ENCODE results near the gene NEU3.
"Not testable (repeated sequence)": the region's sequence is repeated elsewhere in the genome, so short reads cannot be mapped to it uniquely, and the experiment has no call there.

NEU3 gene

GRCh38 chr11:74978041-74978440 lies 10.7 kb upstream of the NEU3 start:
- Histone ChIP-seq H3K36me3 (peaks cover 36% of the 10 kb centered on the region), H3K4me3 (ENCODE audit: low read depth, low read length) (no peak overlapping the region), H3K27ac (no peak overlapping the region), H3K27me3 (ENCODE audit: insufficient read depth, low read depth, severe bottlenecking) (no peaks in the 10 kb centered on the region), H3K9me3 (ENCODE audit: severe bottlenecking) (no peaks in the 10 kb centered on the region)
- DNase-seq: no peak
- TF ChIP-seq, protein P1, sequence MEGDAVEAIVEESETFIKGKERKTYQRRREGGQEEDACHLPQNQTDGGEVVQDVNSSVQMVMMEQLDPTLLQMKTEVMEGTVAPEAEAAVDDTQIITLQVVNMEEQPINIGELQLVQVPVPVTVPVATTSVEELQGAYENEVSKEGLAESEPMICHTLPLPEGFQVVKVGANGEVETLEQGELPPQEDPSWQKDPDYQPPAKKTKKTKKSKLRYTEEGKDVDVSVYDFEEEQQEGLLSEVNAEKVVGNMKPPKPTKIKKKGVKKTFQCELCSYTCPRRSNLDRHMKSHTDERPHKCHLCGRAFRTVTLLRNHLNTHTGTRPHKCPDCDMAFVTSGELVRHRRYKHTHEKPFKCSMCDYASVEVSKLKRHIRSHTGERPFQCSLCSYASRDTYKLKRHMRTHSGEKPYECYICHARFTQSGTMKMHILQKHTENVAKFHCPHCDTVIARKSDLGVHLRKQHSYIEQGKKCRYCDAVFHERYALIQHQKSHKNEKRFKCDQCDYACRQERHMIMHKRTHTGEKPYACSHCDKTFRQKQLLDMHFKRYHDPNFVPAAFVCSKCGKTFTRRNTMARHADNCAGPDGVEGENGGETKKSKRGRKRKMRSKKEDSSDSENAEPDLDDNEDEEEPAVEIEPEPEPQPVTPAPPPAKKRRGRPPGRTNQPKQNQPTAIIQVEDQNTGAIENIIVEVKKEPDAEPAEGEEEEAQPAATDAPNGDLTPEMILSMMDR (IDR thresholded peaks at IDR 0.05; ENCODE audit: low read depth, low read length): no peak

- no peak overlapping the region for H3K4me3 ChIP-seq (ENCODE audit: low read depth, low read length)
- H3K27me3 ChIP-seq (ENCODE audit: insufficient read depth, low read depth, severe bottlenecking): no peaks in the 10 kb centered on the region
- peaks cover 18% of the 10 kb centered on the region for H3K36me3 ChIP-seq
- no peak overlapping the region for H3K27ac ChIP-seq
- TF ChIP-seq, protein P1 (IDR thresholded peaks at IDR 0.05; ENCODE audit: low read depth, low read length): no peak
- no peaks in the 10 kb centered on the region for H3K9me3 ChIP-seq (ENCODE audit: severe bottlenecking)
- no peak for DNase-seq
Measured at GRCh38 chr11:74980634-74981033, 8.1 kb upstream of the NEU3 start.

- Histone ChIP-seq H3K36me3 (peaks cover 18% of the 10 kb centered on the region), H3K27ac (no peak overlapping the region), H3K27me3 (ENCODE audit: insufficient read depth, low read depth, severe bottlenecking) (no peaks in the 10 kb centered on the region), H3K9me3 (ENCODE audit: severe bottlenecking) (no peaks in the 10 kb centered on the region), H3K4me3 (ENCODE audit: low read depth, low read length) (no peak overlapping the region)
- TF ChIP-seq, protein P1 (IDR thresholded peaks at IDR 0.05; ENCODE audit: low read depth, low read length): no peak
- DNase-seq: no peak
Measured at GRCh38 chr11:74981888-74982287, 6.8 kb upstream of the NEU3 start.

DNA sequence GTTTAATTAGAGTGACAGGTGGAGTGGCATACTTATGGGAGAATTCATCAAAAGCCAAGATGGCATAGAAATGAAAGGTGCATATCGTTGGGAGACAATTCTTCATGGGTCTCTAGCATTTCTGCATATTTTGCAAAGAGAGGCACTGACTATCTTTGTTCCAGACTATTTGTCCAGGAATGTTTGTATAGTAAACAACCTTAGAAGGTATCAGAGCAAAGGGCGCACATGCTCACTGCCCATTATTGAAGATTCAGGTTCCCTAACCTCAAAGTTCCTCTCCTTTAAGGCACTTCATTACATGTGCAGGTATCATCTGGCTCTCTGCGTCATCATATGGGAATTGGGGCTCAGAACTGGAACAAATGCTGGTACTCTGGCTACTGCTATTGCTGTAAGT lies 4.7 kb upstream of the NEU3 start:
- H3K36me3 ChIP-seq: peaks cover 3% of the 10 kb centered on the region; the same call in 1 of the 2 replicates
- H3K27ac ChIP-seq: no peak overlapping the region
- no peaks in the 10 kb centered on the region for H3K9me3 ChIP-seq (ENCODE audit: severe bottlenecking)
- no peaks in the 10 kb centered on the region for H3K27me3 ChIP-seq (ENCODE audit: insufficient read depth, low read depth, severe bottlenecking)
- TF ChIP-seq, protein P1 (IDR thresholded peaks at IDR 0.05; ENCODE audit: low read depth, low read length): no peak
- H3K4me3 ChIP-seq (ENCODE audit: low read depth, low read length): no peak overlapping the region
- no peak for DNase-seq

DNA sequence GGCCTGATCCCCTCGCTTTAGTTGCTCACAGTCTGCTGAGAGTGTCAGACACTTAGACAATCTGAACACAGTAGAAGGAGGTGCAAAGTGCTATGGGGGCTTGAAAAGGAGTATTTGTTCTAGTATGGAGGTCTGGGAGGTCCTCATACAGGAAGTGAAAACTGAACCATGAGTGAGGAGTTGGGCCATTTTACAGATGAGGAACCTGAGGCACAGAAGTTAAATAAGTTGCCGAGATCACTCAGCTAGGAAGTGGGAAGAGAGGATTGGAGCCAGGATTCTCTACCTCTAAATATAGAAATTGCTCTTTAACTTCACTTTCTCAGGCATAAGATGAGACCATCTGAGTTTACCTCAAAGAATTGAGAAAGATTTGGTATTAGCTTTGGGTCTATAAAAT lies 4.0 kb upstream of the NEU3 start:
- TF ChIP-seq, protein P1 (IDR thresholded peaks at IDR 0.05; ENCODE audit: low read depth, low read length): no peak
- no peaks in the 10 kb centered on the region for H3K27me3 ChIP-seq (ENCODE audit: insufficient read depth, low read depth, severe bottlenecking)
- no peak overlapping the region for H3K4me3 ChIP-seq (ENCODE audit: low read depth, low read length)
- no peak for DNase-seq
- no peaks in the 10 kb centered on the region for H3K9me3 ChIP-seq (ENCODE audit: severe bottlenecking)
- peaks cover 2% of the 10 kb centered on the region; the same call in 1 of the 2 replicates for H3K36me3 ChIP-seq
- H3K27ac ChIP-seq: no peak overlapping the region

DNA sequence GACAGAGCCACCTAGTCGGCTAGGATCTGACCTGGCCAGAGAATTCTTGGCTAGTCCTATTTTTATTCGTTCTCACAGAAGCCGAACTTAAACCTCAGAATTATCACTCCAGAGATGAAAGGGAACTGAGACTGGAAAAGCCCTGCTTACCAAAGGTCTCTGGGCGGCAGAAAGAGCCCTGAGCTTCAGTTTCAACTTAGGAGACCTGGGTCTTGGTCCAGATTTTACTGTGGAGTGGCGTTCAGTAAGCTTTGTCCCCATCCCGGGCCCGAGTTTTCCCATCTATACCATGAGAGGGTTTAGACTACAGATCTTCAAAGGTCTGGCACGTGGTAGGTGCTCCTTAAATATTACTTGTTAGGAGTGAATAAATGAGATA lies 516 bp downstream of the NEU3 start:
- peak overlapping the region; percentile 87 for H3K27ac ChIP-seq
- TF ChIP-seq, protein P1 (IDR thresholded peaks at IDR 0.05; ENCODE audit: low read depth, low read length): no peak
- H3K36me3 ChIP-seq: peaks cover 10% of the 10 kb centered on the region
- H3K9me3 ChIP-seq (ENCODE audit: severe bottlenecking): no peaks in the 10 kb centered on the region
- H3K27me3 ChIP-seq (ENCODE audit: insufficient read depth, low read depth, severe bottlenecking): no peaks in the 10 kb centered on the region
- H3K4me3 ChIP-seq (ENCODE audit: low read depth, low read length): peak overlapping the region; percentile 94
- DNase-seq: no peak

DNA sequence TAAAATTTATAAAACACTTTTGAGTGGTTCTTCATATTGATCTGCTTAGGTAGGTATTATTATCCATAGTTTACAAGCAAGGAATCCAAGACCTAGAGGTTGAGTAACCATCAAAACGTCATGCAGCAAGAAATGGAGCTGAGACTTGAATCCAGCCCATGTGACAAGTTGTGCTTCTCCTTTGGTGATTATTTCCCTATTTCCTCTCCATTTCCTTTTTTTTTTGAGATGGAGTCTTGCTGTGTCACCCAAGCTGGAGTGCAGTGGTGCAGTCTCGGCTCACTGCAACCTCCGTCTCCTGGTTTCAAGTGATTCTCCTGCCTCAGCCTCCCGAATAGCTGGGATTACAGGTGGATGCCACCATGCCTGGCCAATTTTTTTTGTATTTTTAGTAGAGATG lies 1.4 kb downstream of the NEU3 start:
- Histone ChIP-seq H3K36me3 (peaks cover 18% of the 10 kb centered on the region), H3K4me3 (ENCODE audit: low read depth, low read length) (peak overlapping the region; percentile 94)
- H3K27me3 ChIP-seq (ENCODE audit: insufficient read depth, low read depth, severe bottlenecking); H3K9me3 ChIP-seq (ENCODE audit: severe bottlenecking); DNase-seq; H3K27ac ChIP-seq: not testable (repeated sequence)
